ENCODE measurements around the gene XKRX.

The XKRX gene

DNA sequence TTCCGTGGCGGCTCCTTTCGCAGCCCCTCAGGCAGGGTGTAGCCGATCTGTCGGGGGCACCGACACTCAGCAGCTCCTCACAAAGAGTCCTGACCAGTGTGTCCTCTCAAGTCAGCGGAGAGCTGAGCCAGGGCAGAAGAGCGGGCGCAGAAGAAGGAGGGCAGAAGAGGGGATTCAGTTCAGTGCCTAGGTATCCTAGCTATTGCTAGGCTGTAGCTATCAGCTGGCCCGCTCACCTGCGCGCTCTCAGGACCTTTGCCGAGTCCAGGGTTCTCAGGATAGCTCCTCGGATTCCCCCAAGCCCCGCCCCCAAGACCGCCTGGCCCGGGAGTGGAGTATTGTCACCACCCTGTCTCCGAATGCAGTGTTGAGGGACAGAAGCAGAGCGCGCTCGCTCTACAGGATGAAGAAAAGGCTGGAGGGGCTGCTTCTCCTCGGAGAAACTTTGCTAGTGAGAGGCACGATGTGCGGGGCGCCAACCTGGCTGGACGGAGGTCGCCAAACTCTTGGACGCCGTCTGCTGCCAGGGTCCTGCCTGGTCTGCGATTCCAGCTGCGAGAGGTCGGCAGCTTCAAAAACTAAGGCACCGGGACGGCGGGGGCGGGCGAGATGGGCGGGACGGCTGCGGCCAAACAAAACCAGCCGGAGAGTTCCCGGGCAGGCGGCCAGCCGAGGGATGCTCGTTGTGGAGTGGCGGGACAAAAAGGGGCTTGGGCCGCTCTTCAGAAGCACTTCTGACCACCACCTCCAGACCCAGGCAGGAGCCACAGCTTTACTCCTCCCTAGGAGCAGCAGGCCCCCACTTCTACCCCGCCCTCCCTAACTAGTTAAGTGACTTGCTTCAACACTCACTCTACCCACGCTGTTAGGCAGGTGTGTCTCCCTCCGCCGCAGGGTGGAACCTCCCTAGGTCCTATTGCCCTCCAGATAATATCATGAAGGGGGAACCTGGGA is at the start of gene XKRX:
TSS of gene XKRX (minus strand) at position 258 of the 954 bp plus-strand sequence. CDS start 613 bp downstream, outside the sequence.
- DNase-seq (ENCODE audit: extremely low read depth in 1 of 2, low read depth in 1 of 2), result peak in 1 of 2 donors; percentile 40

DNA sequence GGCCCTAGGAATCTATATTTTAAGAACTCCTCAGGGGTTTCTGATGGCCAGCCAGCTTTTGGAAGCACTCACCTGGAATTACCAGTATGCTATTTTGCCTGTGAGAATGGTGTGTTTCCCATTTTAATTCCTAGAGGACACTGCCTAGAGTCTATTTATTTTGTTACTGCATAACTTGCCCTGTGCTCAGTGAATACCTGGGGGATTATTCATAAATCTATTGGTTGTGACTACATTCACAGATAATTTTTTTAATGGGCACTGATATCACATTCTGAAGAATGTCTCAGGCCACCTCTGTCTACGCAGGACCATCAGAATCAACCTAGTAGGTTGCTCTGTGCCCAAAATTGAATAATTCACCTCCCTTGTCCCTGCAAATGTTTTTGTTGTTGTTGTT is 47.5 kb upstream of the XKRX start:
- DNase-seq (ENCODE audit: extremely low read depth in 1 of 2, low read depth in 1 of 2), result no peak

DNA sequence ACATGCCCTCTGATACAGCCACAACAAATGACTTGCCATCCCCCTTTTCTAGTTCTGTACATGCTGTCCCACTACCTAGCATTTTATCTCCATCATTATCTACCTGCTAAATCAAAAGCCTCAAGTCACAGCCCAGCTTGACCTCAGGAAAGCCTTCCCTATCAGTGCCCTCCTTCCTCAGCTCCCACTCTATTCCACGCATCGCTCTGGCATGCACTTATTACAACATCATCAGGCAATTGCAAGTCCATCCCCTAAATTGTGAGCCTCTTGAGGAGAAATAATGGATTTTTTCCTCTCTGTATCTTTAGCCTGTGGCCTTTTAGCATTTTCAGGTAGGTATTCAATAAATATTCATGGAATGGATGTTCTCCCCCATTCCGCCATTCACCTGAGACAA is 46.5 kb upstream of the XKRX start:
- no peak for DNase-seq (ENCODE audit: extremely low read depth in 1 of 2, low read depth in 1 of 2)

DNA sequence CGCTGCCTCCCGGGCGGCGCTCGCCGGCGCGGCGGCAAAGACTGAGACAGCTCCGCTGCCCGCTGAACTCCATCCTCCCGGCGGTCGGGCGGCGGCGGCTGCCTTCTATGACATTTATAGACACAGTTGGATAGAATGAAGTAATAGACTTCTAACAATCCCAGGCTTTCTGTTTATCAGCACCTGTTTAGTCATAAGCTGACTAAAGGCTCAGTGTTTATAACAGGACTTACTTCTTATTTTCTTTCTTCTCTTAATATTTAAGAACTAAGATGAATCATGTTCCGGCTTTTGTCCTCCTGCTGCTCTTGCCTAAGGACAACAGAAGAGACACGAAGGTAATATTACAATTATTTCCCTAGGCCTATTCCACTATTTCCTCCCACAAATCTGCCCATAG is 44.7 kb upstream of the XKRX start:
- no peak for DNase-seq (ENCODE audit: extremely low read depth in 1 of 2, low read depth in 1 of 2)

DNA sequence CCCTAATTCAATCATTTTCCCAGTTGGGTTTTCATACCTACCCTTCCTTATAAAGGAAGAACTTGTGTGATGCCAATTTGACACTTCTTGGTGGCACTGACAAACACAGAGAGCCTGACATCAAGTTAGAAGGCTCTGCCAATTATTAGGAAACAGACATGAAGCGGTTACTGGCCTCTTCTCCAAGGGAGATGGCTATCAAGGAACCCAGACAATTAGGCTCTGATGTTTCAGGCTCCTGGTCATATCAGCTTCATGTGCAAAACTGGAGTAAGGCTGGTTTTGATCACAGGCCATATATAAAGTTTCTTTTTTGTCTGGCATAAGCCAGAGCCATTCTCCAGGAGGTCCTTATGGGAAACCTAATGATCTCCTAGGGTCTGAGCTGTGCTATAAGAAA is 41.2 kb upstream of the XKRX start:
- DNase-seq (ENCODE audit: extremely low read depth in 1 of 2, low read depth in 1 of 2), result no peak

DNA sequence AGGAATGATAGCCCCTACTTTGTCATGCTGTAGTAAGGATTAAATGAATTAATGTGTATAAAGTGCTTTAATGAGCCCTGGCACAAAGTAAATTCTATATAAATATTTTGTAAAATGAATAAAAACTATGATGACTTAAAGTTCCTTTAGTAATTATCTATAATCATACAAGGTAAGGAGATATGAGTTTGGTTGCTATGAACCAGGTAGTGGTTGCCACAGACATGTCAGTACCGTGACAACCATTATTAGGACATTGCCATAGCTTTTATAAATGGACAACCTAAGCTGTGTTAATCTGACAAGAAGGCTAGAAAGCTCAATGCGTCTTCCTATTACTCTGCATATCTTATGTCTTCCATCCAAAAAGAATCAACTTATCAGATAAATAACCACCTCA is 40.7 kb upstream of the XKRX start, which contains the start of gene ARL13A:
TSS of gene ARL13A (plus strand) at position 301 of the 400 bp plus-strand sequence. CDS start 3,982 bp downstream, outside the sequence.
- DNase-seq (ENCODE audit: extremely low read depth in 1 of 2, low read depth in 1 of 2), result no peak

DNA sequence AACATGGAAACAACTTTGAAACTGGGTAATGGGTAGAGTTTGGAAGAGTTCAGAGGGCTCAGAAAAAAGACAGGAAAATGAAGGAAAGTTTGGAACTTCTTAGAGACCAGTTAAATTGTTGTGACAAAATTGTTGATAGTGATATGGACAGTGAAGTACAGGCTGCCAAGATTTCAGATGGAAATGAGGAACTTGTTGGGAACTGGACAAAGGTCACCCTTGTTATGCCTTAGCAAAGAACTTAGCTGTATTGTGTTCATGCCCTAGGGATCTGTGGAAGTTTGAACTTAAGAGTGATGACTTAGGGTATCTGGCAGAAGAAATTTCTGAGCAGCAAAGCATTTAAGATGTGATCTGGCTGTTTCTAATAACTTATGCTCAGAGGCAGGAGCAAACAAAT is 35.6 kb upstream of the XKRX start:
- no peak for DNase-seq (ENCODE audit: extremely low read depth in 1 of 2, low read depth in 1 of 2)

DNA sequence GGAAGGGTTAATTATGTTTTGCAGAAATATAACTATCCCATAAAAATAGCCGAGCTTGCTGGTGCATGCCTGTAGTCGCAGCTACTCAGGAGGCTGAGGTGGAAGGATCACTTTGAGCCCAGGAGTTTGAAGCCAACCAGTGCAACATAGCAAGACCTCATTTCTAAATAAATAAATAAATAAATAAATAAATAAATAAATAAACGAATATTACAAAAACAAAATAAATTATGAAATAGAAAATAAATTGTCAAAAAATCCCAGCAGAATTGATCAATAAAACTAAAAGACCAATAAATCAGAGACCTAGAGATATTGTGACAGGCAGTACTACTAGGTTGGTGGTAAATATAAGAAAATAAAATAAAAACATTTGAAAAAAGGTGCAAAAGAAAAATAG is 34.1 kb upstream of the XKRX start:
- no peak for DNase-seq (ENCODE audit: extremely low read depth in 1 of 2, low read depth in 1 of 2)

DNA sequence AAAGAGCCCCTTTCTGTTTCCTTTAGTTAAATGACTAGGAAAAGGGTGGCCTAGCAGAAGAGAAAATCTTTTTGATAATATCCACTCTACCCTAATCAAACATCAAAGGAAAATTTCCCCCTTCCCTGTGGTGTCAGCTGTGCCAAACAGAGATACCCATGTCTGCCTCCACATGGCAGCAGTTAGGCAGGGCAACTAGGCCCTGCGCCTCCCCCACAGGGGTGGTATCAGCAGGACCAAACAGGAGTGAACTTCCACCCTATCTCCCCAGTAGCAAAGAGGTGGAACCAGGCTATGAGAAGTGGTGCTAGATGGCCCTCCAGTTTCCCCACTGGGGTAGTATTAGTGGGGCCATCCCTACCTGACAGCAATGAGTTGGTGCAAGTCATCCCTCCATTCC is 19.8 kb upstream of the XKRX start:
- no peak for DNase-seq (ENCODE audit: extremely low read depth in 1 of 2, low read depth in 1 of 2)

DNA sequence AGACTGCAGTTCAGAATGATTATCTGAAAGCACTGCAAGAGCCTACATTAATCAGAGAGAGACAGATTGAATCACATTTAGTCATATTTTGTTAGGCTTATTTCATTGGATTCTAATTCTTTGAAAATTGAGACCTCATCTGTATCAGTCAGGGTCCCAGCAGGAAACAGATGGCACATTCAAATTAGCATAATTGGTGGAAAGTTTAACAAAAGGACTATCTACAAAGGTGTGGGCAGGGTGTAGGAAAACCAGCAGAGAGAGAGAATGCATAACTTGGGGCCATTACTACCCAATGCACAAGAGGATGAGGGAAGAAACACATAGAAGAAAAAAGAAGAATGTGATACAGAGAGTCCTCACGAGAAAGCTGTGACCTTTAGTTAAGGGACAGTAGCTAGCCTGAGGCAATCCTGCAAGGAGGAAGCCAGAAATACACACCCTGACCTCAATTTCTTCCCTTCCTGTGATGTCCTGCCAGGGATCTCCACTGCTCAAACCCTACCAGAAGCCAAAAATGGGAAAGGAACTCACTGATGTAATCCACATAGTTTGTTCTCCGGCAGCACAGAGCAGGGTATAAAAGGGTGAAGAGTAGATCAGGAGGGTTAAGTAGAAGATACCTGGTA is 17.7 kb upstream of the XKRX start:
- DNase-seq (ENCODE audit: extremely low read depth in 1 of 2, low read depth in 1 of 2), result no peak

DNA sequence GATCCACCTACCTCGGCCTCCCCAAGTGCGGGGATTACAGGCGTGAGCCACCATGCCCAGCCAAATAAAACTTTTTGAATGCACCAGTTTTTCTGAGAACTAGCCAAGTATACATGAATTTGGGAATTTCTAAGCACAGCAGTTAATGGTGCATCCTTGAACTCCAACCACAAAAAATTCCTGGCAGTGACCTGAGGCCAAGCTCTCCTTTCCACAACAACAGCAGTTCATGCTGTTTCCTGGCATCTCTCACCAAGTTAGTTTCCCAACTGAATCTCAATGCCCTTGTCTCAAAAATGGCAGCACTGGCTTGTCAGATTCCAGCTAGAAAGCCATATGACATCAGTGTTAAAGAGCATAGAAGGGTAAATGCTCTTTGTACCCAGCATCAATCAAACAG is 15.9 kb upstream of the XKRX start:
- DNase-seq (ENCODE audit: extremely low read depth in 1 of 2, low read depth in 1 of 2), result no peak

DNA sequence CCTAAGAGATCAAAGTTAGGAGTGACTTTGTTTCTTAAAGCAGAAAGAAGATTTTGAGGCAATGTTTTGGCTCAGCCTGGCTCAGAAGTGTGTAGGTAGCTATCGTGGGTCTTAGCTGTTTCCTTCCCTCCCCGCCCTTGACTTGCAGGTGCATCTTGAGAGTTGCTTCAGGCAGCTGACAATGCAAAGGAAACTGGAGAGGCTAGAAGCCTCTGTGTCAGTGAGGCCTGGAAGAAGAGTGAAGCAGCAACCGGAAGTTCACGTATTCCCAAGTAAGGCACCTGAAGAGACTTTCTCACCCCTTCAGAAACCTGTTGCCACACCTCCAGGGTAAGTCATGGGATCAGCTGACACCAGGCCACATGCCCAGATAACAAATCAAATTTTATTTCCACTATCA is 10.6 kb upstream of the XKRX start:
- no peak for DNase-seq (ENCODE audit: extremely low read depth in 1 of 2, low read depth in 1 of 2)

DNA sequence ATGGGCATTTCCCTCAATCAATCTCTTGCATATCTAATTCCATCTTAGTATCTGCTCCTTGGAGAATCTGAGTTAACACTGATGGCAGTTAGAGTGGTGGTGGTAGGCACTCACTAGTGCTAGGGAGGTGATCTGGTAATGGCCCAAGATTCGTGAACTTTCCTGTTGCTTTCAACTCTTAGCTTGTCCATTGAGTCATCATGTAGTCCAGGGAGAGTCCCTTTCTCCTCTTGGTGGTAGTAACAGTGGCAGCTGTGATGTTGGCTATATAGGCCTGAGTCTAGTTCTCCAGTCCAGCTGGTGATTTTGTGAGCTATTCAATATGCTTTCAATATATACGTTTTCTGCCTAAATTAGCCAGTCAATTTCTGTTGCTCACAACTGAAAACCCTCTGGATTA is 7.0 kb upstream of the XKRX start:
- no peak for DNase-seq (ENCODE audit: extremely low read depth in 1 of 2, low read depth in 1 of 2)

DNA sequence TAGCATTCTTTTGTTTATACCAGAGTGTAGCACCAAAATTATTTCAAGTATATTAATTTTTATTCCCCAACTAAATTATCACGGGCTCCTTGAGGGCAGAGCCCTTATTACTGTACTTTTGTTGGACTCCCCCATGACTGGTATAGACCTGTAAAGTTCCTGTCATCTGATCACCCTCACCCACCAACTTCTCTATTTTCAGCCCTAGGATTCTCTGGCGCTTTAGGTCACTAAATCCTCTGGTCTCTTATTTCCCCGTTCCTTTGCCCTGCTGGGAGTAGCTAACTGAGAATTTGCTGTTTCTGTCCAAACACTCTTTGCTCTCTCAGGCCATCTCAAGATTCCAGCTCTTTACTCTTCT is 3.2 kb upstream of the XKRX start:
- no peak for DNase-seq (ENCODE audit: extremely low read depth in 1 of 2, low read depth in 1 of 2)

DNA sequence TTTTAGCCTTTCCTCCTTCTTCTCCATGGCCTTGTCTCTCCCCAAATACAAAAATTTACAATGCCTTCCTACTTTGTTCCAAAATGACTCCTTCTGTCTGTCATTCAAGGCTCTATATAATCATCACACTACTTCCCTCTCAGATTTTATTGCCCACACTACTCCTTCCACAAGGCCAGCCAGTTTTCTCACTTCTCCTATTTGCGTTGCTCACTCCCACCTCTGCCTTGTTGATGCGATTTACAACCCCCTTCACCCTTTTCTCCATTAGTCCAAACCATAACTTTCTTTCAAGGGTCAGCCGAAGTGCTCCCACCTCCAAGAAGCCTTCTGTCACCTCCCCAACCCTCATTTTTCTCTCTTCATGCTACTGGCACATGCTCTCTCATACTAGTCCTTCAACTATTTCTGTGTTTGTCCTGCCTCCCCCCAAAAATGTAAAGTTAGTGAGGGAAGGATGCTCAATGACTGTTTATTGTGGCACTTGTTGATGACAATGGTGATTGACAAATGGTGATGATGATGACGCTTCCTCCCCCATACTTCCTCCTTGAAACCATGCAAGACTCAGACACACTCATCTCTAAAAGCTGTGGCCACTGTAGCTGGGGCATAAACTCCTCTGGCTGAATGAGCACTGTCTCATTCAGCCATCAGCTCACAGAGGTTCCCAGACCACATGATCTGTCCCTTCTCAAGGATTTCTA is 2.7 kb upstream of the XKRX start:
- DNase-seq (ENCODE audit: extremely low read depth in 1 of 2, low read depth in 1 of 2), result peak in 1 of 2 donors; percentile 11

DNA sequence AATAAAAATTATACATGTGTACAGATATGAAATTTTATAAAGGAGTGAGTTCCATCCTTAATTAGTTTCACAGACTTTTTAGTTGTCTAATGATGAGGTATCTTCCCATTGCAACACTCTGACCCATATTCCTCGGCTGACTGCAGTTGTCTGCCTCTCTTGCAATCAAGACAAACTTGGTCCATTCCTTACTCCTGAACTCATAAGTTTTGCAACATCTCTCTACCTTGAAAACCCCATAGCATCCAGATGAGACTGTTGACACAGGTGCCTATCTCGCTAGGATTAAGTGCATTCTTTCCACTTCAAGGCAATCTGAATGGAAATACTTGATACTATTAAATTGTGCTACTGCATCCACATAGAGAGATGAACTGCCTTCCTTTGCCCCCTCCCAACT is 2.3 kb downstream of the XKRX start:
- no peak for DNase-seq (ENCODE audit: extremely low read depth in 1 of 2, low read depth in 1 of 2)

DNA sequence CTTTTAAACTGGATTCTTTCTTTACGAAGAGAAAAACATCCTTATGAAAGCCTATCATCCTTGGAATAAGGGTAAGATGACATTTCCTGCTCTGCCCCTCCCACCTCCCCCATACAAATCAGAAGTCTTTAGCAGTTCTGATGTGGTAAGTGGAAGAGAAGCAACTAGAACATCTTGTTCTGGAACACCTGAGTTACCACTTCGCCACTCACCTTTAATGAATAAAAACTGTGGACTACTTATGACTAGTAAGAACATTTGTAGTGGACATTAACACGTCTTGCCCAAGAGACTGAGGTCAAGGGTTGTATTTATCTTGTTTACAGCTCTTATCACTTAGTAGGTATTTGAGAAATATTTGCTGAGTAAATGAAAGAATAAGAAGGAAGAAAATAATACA is 4.3 kb downstream of the XKRX start:
- DNase-seq (ENCODE audit: extremely low read depth in 1 of 2, low read depth in 1 of 2), result no peak

DNA sequence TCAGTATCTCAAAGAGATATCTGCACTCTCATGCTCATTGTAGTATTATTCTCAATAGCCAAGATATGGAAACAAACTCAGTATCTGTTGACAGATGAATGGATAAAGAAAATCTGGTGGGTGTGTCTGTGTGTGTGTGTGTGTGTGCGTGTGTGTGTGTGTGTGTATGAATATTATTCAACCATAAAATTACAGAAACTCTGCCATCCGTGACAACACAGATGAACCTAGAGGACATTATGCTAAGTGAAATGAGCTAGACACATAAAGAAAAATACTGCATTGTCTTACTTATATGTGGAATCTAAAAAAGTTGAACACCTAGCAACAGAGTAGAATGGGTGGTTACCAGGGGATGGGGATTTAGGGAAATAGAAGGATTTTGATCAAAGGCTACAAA is 13.2 kb downstream of the XKRX start:
- no peak for DNase-seq (ENCODE audit: extremely low read depth in 1 of 2, low read depth in 1 of 2)

DNA sequence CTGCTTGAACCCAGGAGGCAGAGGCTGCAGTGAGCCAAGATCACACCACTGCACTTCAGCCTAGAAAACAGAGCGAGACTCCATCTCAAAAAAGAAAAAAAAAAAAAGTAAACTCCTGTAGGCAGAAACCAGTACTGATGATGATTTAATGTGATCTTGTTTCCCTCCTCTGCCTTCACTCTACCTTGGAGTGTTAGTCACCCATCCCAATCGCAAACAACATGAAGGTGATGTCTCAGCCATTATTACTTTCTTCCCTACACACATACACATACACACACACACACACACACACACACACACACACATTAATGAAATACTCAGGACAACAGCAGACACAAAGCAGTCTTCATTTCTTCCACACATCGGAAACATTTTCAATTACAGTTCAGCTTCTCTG is 15.6 kb downstream of the XKRX start:
- no peak for DNase-seq (ENCODE audit: extremely low read depth in 1 of 2, low read depth in 1 of 2)

DNA sequence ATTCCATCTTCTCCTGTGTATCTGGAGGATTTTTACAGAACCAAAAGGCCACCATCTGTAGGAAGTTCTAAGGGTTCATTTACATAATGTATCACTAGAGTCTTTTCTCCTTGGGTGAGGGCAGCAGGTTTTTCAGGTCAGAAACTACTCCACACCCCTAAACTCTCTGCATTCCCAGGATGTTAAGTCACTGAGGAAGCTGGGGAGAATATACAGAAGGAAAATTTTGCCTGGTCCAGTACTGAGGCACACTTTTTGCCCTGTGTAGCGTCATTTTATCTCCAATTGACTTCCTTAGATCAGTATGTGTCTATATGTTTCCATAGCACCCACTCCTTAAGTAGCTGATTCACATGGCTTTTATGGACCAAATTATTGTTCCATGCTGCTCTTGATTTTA is 17.0 kb downstream of the XKRX start:
- no peak for DNase-seq (ENCODE audit: extremely low read depth in 1 of 2, low read depth in 1 of 2)

DNA sequence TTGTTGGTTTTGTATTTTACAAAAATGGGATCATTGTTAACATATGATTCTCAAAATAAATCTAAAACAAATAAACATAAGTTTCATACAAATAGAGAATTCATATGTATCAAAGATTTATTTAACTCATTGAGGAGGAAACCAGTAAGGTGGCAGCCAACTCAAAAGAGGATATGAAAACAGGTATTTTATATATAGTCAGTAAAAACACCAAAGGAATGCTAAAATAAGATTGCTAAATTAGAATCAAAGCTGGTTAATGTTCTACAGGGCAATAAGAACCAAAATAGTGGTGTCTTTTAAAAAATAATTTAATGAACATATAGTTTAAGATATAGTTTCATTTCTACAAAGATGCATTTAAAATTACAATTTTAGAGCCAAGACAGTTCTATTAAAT is 23.1 kb downstream of the XKRX start:
- DNase-seq (ENCODE audit: extremely low read depth in 1 of 2, low read depth in 1 of 2), result no peak

DNA sequence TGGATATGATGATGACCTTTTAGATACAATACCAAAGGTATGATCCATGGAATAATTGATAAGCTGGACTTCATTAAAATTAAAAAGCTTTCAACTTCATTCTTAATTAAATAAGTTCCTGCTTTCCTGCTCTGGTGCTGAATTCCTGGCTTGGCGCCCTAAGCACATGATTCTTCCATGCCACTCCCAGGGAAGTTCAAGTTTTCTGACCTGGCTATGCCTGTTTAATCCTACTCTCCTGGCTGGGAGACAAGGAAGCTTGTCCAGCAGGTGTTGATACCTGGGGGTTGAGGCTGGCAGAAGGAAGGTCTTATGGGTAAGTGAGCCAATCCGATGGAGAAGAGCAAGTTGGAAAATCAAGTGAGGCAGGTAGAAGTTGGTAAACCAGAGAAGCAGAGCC is 24.3 kb downstream of the XKRX start:
- DNase-seq (ENCODE audit: extremely low read depth in 1 of 2, low read depth in 1 of 2), result no peak

All from stimulated activated CD8-positive, alpha-beta memory T cell treated with anti-CD3 and anti-CD28 coated beads, Interleukin-7, amount 100 ng/mL, for 48 hours (primary cell).